ENCODE results near the gene GARIN1A.
A peak's percentile ranks its signal among the peaks of the same experiment; 100 is the strongest.
"Not testable (repeated sequence)": the region's sequence is repeated elsewhere in the genome, so short reads cannot be mapped to it uniquely, and the experiment has no call there.

GARIN1A gene

DNA sequence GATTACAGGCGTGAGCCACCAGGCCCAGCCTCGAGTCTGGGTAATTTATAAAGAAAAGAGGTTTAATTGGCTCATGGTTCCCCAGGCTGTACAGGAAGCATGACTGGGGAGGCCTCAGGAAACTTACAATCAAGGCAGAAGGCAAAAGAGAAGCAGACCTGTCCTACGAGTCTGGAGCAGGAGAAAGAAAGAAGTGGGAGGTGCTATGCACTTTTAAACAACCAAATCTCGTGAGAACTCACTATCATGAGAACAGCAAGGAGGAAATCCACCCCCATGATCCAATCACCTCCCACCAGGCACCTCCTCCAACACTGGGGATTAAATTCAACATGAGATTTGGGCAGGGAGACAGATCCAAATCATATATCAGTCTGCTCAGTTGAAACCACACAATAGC lies 11.6 kb downstream of the GARIN1A start:
- not testable (repeated sequence) for DNase-seq

DNA sequence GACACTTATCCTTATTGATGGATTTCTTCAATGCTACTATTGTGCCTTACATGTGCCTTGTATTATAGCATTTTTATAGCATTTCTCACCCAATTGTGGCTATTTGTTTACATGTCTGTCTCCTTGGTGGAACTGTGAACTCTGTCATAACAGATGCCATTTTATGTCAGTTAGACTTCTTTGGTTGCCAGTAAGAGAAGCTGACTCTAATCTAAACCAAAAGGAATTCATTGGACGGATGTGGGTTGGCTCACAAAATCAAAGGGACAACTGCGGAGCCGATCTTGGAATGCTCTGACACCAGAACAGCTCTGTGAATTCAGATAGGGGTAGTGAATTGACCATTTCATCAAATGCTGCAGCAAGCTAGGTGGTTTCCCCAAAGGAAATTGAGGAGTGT lies 15.0 kb downstream of the GARIN1A start:
- DNase-seq: no peak

DNA sequence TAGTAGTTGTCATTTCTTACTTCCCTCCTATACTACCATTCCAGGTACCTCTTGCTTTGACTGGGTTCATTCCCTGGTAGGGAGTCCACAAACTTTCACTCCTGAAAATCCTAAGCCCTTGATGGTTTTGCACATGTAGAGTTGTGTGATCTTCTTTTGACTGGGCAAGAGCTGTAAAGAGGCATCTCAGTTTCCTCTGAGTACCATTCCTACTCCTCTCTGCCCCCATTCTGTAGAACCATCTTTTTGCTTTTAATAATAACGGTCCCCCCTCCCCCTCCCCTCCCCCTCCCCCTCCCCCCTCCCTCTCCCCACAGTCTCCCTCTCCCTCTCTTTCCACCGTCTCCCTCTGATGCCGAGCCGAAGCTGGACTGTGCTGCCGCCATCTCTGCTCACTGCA lies 16.4 kb downstream of the GARIN1A start:
- DNase-seq: no peak

DNA sequence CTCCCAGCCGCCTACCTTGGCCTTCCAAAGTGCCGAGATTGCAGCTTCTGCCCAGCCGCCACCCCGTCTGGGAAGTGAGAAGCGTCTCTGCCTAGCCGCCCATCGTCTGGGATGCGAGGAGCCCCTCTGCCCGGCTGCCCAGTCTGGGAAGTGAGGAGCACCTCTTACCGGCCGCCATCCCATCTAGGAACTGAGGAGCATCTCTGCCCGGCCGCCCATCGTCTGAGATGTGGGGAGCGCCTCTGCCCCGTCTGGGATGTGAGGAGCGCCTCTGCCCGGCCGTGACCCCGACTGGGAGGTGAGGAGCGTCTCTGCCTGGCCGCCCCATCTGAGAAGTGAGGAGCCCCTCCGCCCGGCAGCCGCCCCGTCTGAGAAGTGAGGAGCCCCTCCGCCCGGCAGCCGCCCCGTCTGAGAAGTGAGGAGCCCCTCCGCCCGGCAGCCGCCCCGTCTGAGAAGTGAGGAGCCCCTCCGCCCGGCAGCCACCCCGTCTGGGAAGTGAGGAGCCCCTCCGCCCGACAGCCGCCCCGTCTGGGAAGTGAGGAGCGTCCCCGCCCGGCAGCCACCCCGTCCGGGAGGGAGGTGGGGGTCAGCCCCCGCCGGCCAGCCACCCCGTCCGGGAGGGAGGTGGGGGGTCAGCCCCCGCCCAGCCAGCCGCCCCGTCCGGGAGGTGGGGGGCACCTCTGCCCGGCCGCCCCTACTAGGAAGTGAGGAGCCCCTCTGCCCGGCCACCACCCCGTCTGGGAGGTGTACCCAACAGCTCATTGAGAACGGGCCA lies 17.3 kb downstream of the GARIN1A start:
- not testable (repeated sequence) for DNase-seq

DNA sequence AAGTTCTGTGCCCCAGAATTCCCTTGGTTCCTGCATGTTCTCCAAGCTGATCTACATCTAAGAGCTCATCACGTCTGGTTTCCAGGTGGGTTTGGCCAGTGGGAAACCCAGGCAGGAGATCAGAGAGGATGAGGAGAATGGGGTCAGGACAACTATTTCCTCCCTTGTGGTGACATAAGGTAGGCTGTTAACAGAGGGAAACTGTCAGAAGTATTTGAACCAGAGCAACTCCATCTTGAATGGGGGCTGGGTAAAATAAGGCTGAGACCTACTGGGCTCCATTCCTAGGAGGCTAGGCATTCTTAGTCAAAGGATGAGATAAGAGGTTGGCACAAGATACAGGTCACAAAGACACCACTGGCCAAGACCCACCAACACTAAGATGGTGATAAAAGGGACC lies 19.1 kb downstream of the GARIN1A start:
- DNase-seq: no peak

DNA sequence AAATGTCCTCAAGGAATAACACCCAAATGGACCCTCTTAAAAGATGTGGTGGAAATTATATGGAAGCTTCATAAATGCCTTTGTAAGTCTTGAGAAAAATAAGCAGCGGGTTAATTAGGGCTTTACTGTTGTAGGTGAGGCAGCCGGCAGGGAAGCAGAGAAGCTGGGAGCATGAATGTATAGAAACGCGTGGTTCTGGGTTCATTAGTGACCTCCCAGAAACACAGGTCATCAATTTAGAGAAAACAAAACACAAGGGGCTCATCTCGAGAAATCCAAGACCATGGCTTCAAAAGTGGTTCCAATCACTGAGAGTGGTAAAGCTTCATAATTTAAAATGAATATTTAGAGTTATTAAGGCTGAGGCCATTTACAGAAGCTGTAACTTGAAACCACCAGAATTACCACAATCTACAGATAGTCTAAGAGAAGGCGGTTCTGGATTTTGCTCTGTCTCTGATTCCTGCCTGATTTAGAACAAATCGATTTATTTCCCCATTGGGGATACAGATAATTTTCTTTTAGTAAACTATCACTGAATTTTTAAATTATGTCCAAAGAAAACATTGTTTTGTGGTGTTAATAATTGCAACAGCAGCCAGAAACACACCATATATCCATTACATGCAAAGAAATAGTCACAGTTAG lies 20.7 kb downstream of the GARIN1A start:
- no peak for DNase-seq

DNA sequence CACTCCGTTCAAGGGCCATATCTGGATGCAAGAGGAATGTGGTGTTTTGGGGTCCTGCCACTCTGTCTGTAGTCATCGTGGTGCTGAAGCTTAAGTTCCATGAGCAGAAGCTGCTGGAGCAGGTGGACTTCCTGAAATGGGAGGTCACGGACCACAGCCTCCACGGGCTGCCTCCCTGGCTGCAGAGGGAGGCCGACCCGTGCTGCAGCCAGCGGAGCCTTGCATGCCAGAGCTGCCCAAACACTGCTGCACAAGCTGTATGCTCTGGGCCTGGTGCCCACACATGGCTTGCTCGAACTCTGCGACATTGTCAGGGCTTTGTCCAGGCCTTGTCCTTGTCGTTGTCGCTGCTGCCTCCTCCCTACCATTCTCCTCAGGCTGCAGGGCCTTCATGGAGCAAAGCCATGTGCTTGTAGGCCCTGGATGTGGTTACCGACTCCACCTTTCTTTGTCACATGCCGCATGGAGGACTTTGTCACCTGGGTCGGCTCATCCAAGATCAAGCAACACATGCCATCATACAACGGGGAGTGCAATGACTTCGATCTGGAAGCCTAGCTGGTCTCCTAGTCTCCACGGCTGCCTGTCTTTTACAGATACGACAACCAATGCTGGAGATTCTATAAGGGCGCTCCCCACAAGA lies 21.4 kb downstream of the GARIN1A start:
- DNase-seq: no peak

DNA sequence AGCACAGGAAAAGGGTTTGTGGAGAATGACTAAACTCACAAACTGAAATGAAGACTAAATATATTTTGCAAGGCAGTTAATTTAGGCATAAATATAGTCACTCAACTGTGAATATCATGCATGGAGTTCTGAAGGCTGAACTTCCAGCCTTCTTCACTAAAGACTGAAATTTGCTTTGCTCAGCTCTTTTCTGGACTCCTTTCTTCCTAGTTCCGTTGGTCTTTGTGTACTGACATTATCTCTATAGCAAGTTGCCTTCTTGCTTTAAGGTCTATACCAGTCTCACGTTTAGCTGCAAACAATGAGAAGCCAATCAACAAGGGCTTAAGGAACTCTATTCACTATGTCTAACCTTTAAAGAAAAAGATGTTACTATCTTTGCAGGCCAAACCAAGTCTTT lies 22.6 kb downstream of the GARIN1A start:
- no peak for DNase-seq

DNA sequence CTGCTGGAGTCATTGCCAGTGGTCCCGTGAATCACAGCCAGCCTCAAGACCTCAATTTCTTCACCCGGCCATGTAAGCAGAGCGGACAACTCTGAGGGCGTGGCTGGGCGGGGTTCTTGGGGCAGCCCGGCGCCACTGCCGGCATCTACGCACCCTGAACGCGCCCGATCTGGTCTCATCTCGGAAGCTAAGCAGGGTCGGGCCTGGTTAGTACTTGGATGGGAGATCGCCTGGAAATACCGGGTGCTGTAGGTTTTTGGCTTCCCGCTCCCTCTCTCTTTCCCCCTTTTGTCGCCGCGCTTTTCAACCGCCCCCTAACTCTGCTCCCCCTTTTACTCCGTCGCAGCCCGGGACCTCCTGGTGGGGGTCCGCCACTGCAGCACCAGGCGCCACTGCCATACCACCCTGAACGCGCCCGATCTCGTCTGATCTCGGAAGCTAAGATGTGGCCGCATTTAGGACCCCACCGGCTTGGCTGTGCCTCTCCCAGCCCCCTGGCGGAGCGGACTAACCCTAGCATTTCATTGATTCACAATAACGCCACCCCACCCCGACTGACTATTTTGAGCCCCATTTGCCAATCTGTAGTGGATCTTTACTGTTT lies 25.3 kb downstream of the GARIN1A start:
- DNase-seq: peak; percentile 35

DNA sequence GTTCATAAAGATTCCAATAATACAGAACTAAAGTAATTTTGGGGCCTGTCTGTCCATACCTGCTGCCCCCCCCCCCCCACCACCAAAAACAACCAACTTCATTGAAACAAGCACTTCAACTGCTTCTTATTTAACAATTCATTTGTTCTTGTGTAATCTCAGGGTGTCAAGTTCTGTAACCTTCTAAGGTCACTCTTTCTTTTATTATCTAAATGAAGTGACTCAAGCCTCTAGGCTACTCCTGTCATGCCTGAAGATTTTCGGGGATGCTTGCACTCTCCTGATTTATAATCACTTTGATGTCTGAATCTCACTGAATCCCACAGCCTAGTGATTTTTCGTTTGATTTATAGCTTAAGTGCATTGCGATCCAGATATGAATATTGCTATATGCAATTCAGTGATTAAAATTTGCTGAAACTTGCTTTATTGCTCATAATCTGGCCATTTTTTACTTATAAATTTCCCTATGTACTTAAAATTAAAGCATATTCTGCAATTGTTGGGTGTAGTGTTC lies 27.2 kb downstream of the GARIN1A start:
- DNase-seq: no peak

DNA sequence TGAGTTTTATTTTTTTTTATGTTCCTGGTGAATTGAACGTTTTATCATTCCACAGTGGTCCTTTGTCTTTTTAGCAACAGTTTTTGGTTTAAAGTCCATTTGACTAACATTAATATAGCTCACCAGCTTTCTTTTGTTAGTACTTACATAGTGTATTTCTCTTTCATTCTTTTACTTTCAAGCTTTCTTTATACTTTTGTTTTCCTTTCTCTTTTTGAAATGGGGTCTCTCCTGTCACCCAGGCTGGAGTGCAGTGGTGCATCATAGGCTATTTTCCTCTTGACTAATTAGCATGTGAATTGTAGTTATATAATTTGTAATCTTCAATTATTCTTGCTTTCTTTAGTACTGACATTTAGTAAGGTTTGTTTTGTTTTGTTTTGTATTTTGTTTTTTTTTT lies 27.8 kb downstream of the GARIN1A start:
- no peak for DNase-seq

DNA sequence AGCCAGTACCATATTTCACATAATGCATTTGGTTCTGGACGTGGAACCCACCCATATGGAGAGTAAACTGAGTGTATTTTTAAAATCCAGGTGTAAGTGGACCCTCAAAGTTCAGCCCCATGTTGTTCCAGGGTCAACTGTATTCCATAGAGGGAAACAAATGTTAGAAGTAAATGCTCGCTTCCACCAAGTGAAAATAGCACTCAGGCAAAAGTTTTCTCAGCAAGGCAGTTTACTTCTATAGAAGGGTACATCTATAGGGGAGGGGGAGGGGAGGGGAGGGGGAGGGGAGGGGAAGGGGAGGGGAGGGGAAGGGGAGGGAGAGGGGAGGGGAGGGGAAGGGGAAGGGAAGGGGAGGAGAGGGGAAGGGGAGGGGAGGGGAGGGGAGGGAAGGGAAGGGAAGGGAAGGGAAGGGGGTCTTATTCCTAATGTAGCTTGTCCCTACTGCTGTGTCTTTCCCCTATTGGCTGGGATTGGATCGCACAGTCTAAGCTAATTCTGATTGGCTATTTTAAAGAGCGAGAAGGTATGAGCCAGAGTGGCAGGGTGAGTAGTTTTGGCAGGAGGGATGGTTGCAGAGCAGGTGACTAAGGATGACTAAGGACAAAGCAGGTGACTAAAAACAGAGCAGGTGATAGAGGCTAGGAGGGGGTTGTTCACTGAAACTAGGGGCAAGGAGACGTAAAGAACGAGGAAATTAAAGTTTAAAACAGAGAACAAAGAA lies 29.1 kb downstream of the GARIN1A start:
- DNase-seq: no peak

DNA sequence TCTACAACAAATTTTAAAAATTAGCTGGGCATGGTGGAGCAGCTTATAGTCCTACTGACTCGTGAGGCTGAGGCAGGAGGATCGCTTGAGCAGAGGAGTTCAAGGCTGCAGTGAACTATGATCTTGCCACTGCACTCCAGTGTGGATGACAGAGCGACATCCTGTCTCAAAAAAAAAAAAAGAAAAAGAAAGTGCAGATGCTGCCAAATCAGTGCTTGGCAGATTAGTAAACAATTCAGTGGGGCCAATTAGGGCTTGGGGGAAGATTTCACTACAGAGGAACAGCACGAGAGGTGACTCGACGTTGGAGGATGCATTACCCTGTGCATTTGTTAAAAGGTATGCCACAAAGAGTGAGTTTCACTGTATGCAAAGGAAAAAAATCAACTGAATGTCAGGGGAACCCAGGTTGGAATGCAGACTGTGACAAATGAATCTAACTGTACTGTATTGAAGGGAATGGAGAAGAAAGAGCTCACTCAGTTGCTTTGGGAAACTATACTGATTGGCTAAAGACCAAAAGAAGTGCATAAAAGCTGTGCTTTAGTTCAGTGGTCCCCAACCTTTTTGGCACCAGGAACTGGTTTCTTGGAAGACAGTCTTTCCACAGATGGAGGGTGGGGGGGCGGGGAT lies 31.6 kb downstream of the GARIN1A start:
- DNase-seq: no peak

DNA sequence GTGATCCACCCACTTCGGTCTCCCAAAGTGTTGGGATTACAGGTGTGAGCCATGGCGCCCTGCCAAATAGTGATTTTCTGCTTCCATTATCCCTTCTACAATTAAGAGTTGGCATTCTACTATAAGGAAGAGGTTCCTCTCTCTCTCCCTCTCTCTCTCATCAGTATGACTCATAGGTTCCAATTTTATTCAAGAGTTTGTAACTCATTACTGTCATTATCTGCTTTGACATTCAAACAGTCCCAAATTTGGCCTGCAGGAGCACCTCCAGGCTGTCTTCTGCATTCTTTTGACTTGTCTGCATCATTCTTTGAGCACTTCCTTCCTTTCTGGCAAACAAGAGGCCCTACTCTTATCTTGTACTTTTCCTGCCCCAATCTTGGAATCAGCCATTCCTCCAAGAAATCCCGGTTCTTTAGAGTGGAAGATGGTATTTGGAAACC lies 33.8 kb downstream of the GARIN1A start:
- DNase-seq: no peak

DNA sequence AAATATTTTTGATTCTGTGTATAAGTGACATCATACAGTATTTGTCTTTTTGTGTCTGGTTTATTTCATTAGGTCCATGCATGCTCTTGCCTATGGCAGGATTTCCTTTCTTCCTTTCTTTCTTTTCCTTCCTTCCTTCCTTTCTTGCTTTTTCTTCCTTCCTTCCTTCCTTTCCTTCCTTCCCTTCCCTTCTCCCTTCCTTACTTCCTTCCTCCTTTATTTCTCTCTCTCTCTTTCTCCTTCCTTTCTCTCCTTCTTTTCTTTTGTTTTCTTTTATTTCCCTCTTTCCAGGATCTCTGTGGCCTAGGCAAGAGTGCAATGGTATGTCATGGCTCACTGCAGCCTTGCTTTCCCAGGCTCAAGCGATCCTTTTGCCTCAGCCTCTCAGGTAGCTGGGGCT lies 35.7 kb downstream of the GARIN1A start:
- no peak for DNase-seq

DNA sequence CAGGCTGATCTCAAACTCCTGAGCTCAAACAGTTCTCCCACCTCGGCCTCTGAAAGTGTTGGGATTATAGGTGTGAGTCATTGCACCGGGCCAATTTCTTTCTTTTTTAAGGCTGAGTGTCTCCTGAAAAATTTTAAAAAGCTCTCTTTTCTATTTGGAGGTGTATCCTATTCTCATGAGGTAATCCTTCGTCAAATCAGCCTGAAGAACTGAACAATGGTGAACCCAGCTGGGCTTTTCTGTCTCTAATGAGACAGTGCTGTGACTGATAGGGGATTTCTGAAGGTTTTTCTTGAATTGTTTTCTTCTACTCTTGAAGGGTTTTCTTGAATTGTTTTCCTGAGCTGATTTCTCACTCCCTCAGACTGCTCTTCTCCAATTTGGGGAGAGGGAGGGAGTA lies 36.1 kb downstream of the GARIN1A start:
- no peak for DNase-seq

DNA sequence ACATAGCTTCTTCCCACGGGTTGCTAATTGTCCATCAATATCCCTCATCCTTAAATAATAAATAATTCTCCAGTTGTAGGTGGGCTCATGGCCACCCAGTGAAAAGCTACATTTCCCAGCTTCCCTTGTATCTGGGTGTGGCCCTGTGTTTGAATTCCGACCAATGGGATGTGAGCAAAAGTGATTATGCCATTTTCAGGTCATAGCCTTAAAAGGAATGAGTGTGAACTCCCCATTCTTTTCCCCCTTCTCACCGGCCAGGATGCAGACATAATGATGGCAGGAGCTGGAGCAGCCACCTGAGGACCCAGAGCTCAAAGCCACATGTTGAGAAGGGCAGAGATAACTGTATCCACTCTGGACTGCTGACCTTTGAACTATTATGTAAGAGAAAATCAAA lies 36.7 kb downstream of the GARIN1A start:
- DNase-seq: no peak

DNA sequence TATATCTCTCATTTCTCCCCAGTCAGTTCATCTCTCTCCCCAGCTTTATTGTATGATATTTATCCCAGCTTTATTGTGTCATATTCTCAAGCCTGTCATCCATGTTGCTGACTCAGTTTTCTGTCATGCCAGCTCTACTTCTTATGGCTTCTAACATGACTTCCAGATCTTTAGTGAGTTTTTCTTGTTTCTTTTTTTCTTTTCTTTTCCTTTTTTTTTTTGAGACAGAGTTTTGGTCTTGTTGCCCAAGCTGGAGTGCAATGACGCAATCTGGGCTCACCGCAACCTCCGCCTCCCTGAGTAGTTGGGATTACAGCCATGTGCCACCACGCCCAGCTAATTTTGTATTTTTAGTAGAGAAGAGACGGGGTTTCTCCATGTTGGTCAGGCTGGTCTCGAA lies 38.4 kb downstream of the GARIN1A start:
- DNase-seq: no peak

DNA sequence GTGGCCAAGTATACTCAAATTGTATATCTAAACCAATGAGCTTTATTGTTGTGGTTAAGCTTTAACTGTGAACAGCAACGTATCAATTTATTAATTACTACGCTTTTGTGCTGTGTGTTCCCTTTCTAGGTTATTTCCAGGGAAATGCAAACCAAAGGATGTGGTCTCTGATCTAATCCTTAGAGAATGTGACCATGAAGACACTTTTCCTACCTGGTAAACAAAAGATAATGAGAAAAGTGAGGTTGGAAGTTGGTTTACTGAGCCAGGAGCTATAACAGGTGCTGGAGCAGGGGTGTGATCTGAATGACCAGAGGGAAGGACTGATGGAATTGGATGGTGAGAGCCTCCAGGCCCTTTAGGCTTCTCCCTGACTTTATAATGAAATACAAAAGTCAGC lies 41.7 kb downstream of the GARIN1A start:
- DNase-seq: no peak

DNA sequence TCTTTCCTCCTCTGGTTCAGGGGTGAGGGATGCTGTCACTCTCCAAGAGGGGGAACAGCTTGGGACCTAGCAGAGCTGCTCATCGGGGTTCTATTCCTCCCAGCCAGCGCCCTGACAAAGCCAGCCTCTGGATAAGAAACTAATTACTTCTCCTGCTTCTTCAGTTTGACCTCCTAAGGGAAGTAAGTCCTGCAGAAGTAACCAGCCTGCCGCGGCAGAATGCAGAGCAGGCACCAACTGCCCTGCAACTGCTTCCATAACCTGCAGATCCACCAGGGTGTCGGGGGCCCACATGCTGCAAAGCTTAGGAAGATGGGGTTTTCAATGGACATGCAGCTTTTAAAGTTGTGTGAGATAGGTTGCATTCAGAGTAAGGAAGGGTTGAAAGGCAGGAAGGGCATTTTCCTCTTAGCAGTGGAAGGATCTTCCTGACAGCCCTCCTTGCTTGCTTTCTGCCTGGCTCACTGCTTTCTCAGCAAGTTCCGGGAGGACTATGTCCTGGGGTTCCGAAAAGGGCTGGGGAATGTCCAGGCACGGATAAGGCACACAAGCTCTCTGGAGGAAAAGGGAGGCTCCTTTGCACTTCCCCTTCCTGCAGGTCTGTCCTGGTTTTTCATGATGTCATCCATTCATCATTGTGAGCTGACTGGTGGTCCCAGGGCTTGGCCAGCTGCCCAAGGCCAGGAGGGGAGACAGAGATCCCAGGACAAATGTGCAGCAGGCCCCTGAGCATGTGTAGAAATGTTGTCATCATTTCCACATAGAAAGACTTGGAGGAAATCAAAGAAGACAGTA lies 42.8 kb downstream of the GARIN1A start:
- no peak for DNase-seq

DNA sequence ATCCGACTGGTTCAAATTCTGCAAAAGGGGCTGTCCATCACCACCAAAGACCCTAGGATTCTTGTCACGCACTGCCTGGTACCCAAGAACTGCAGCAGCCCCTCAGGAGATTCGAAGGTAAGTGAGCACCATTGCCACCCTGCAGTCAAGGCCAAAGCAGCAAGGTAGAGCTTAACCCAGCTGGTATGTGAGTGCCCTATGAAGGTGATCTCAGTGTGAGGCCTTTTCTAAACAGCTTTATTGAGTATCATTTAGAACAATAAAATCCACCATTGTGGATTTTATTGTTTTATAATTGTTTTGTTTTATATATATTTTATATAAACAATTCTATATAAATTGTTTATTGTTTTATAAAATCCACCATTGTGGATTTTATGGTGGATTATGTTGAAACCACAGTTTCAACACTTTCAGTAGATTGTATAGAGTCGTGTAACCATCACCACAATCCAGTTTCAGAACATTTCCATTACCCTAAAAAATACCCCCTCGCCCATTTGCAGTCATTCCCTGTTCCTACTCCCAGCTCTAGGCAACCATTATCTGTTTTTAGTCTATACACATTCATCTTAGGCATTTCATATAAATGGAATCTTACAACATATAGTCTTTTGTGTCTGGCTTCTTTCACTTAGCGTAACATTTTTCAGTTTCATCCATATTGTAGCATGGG lies 47.0 kb downstream of the GARIN1A start:
- no peak for DNase-seq
